Vagina (tissue), 2 donors: Measurements from ENCODE around the gene ZNF281. TPM values are rescaled to one million over a fixed set of nuclear protein-coding genes. Genes with fewer than 3 reads are reported as not detected.

Source experiments
- DNase-seq, 2 donors: peaks; one replicate each; pipeline ENCODE4 v3.0.0-alpha.2; 2017; ENCODE audit errors: extremely low spot score in 2 of 2
- H3K27ac ChIP-seq: fragments of 200-600 bp; sonication (generic); one replicate; pipeline ENCODE4 v1.5.1; 2019
- H3K27me3 ChIP-seq: fragments of 200-600 bp; sonication (generic); one replicate; pipeline ENCODE4 v1.5.1; 2019
- H3K36me3 ChIP-seq, 2 donors: fragments of 200-600 bp; sonication (generic); one replicate each; pipeline ENCODE4 v1.5.1; 2017 to 2019
- H3K4me1 ChIP-seq: fragments of 200-600 bp; sonication (generic); one replicate; pipeline ENCODE4 v1.5.1; 2019
- H3K4me3 ChIP-seq, 2 donors: fragments of 200-600 bp; sonication (generic); 1 replicate in 1 of 2; 2 replicates in 1 of 2; pipeline ENCODE4 v1.5.1; 2016 to 2019
- H3K9me3 ChIP-seq: fragments of 200-600 bp; sonication (generic); one replicate; pipeline ENCODE4 v1.5.1; 2019
- POLR2A ChIP-seq, 2 donors: fragments of 450-650 bp; IDR thresholded peaks; one replicate each; pipeline ENCODE4 v1.6.1; 2017; ENCODE audit warnings: antibody characterized with exemption in 2 of 2, mild to moderate bottlenecking in 2 of 2, moderate library complexity in 2 of 2
- POLR2AphosphoS5 ChIP-seq, 2 donors: sonication (generic); formaldehyde crosslinking; IDR thresholded peaks; one replicate each; pipeline ENCODE4 v1.9.0; 2017; ENCODE audit warnings: antibody characterized with exemption in 2 of 2, mild to moderate bottlenecking in 2 of 2, low read depth in 1 of 2; ENCODE audit not compliant: insufficient read depth in 1 of 2
- intact Hi-C: fragments of 100-400 bp; cut with DNase I; formaldehyde crosslinking; loops from one replicate; pipeline ENCODE4 v1.15.1; 2023
- total RNA-seq: library from RNA; depleted of rRNA; stranded (reverse); fragments of >200 nt; gene quantifications from one replicate; pipeline ENCODE4 v1.2.3, GENCODE V29; 2016
- TF ChIP-seq, protein P1 (sequence below), 3 experiments: fragments of 450-650 bp in 2 of 3; fragments of 200-600 bp in 1 of 3; sonication (generic) in 1 of 3; IDR thresholded peaks; one replicate each; pipeline ENCODE4 v1.5.1; 2017 to 2019; ENCODE audit warnings: antibody characterized with exemption in 3 of 3, mild to moderate bottlenecking in 2 of 3, moderate library complexity in 2 of 3

The ZNF281 gene
- total RNA-seq, 1 donor from 2014 or later = 8.8 TPM

- DNase-seq = no peak
- Histone ChIP-seq H3K27me3 (no peaks in the 10 kb centered on the region), H3K4me1 (no peaks in the 10 kb centered on the region), H3K36me3 (no peaks in the 10 kb centered on the region), H3K27ac (no peak overlapping the region), H3K4me3 (no peak overlapping the region), H3K9me3 (no peaks in the 10 kb centered on the region)
- intact Hi-C loops = no loop called here
- TF ChIP-seq, protein P1, sequence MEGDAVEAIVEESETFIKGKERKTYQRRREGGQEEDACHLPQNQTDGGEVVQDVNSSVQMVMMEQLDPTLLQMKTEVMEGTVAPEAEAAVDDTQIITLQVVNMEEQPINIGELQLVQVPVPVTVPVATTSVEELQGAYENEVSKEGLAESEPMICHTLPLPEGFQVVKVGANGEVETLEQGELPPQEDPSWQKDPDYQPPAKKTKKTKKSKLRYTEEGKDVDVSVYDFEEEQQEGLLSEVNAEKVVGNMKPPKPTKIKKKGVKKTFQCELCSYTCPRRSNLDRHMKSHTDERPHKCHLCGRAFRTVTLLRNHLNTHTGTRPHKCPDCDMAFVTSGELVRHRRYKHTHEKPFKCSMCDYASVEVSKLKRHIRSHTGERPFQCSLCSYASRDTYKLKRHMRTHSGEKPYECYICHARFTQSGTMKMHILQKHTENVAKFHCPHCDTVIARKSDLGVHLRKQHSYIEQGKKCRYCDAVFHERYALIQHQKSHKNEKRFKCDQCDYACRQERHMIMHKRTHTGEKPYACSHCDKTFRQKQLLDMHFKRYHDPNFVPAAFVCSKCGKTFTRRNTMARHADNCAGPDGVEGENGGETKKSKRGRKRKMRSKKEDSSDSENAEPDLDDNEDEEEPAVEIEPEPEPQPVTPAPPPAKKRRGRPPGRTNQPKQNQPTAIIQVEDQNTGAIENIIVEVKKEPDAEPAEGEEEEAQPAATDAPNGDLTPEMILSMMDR (IDR thresholded peaks at IDR 0.05) = no peak
- TF ChIP-seq POLR2AphosphoS5 (IDR thresholded peaks at IDR 0.05; ENCODE audit: insufficient read depth in 1 of 2, low read depth in 1 of 2) (no peak), POLR2A (IDR thresholded peaks at IDR 0.05) (no peak)
Observed at GRCh38 chr1:200372095-200372884, 37.5 kb downstream of the ZNF281 start.

GRCh38 chr1:200369706-200370105 is 40.1 kb downstream of the ZNF281 start:
- H3K9me3 ChIP-seq = no peaks in the 10 kb centered on the region
- H3K4me1 ChIP-seq = no peaks in the 10 kb centered on the region
- no peak for DNase-seq
- no peaks in the 10 kb centered on the region for H3K36me3 ChIP-seq
- no peaks in the 10 kb centered on the region for H3K27me3 ChIP-seq
- intact Hi-C loops = no loop called here
- no peak overlapping the region for H3K4me3 ChIP-seq
- TF ChIP-seq POLR2AphosphoS5 (IDR thresholded peaks at IDR 0.05; ENCODE audit: insufficient read depth in 1 of 2, low read depth in 1 of 2) = no peak
- TF ChIP-seq POLR2A (IDR thresholded peaks at IDR 0.05) = no peak
- TF ChIP-seq, protein P1 (IDR thresholded peaks at IDR 0.05) = no peak
- no peak overlapping the region for H3K27ac ChIP-seq

GRCh38 chr1:200369131-200369530 is 40.7 kb downstream of the ZNF281 start:
- no peak overlapping the region for H3K27ac ChIP-seq

GRCh38 chr1:200368556-200368955 is 41.3 kb downstream of the ZNF281 start:
- no peaks in the 10 kb centered on the region for H3K4me1 ChIP-seq
- intact Hi-C loops = no loop called here
- no peaks in the 10 kb centered on the region for H3K9me3 ChIP-seq
- H3K36me3 ChIP-seq = no peaks in the 10 kb centered on the region
- H3K4me3 ChIP-seq = no peak overlapping the region
- no peaks in the 10 kb centered on the region for H3K27me3 ChIP-seq
- no peak for DNase-seq
- TF ChIP-seq POLR2A (IDR thresholded peaks at IDR 0.05) = no peak
- TF ChIP-seq, protein P1 (IDR thresholded peaks at IDR 0.05) = no peak
- TF ChIP-seq POLR2AphosphoS5 (IDR thresholded peaks at IDR 0.05; ENCODE audit: insufficient read depth in 1 of 2, low read depth in 1 of 2) = no peak
- no peak overlapping the region for H3K27ac ChIP-seq

More at GRCh38 chr1:200369131-200369530, 40.7 kb downstream of the ZNF281 start:
- Histone ChIP-seq H3K36me3 (no peaks in the 10 kb centered on the region), H3K4me3 (no peak overlapping the region), H3K4me1 (no peaks in the 10 kb centered on the region), H3K9me3 (no peaks in the 10 kb centered on the region), H3K27me3 (no peaks in the 10 kb centered on the region)
- intact Hi-C loops = no loop called here
- DNase-seq = no peak
- TF ChIP-seq POLR2AphosphoS5 (IDR thresholded peaks at IDR 0.05; ENCODE audit: insufficient read depth in 1 of 2, low read depth in 1 of 2) (no peak), POLR2A (IDR thresholded peaks at IDR 0.05) (no peak)
- TF ChIP-seq, protein P1 (IDR thresholded peaks at IDR 0.05) = no peak

DNA sequence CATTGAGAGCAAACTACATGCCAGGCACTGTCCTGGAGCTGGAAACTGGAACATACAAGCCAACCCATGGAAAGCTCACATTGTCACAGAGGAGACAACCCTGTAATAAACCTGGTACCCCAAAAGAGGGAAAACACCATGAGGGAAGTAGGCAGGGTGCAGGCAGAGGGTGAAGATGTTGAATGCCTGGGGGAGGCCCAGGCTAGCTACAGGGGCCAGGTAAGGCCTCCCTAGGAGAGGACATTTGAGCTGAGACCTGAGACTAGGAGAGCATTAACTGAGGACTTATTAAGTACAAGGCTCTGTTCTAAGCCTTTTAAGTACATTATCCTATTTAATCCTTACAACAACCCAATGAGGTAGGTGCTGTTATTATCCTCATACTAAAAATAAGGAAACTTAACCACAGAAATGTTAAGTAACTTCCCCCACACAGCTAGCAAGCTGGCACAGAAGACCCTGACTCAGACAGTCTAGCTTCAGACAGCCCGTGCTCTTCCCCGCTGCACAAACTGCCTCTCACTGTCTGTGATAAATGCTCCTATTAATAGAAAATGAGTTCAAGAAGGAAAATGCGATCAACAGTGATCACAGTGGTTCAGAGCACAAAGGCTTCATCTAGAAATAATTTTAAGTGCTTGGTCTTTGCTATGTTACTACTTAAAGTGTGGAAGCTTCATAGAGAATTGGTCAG is 41.8 kb downstream of the ZNF281 start:
- TF ChIP-seq, protein P1 (IDR thresholded peaks at IDR 0.05) = no peak
- TF ChIP-seq POLR2AphosphoS5 (IDR thresholded peaks at IDR 0.05; ENCODE audit: insufficient read depth in 1 of 2, low read depth in 1 of 2) = no peak
- TF ChIP-seq POLR2A (IDR thresholded peaks at IDR 0.05) = no peak
- no peak overlapping the region for H3K4me3 ChIP-seq
- no peak overlapping the region for H3K27ac ChIP-seq
- H3K27me3 ChIP-seq = no peaks in the 10 kb centered on the region
- H3K36me3 ChIP-seq = no peaks in the 10 kb centered on the region
- no peaks in the 10 kb centered on the region for H3K4me1 ChIP-seq
- no peak for DNase-seq
- intact Hi-C loops = no loop called here
- no peaks in the 10 kb centered on the region for H3K9me3 ChIP-seq
